ENCODE measurements around the gene TCN2.

GRCh38 chr22:30646518-30647160 is 39.7 kb downstream of the TCN2 start:
- TF ChIP-seq CTCF (IDR thresholded peaks at IDR 0.05): no peak
- no peak for TF ChIP-seq EZH2 (IDR thresholded peaks at IDR 0.05)

Measured in neural progenitor cell (in vitro differentiated cells).